ENCODE measurements around the gene TSPAN18. TPM values are rescaled to one million over a fixed set of nuclear protein-coding genes. Genes with fewer than 3 reads are reported as not detected.
A peak's percentile ranks its signal among the peaks of the same experiment; 100 is the strongest.

Gene TSPAN18
- total RNA-seq, 1 donor from 2014 or later = 31.7 TPM

- no peak overlapping the region for H3K27ac Mint-ChIP-seq (ENCODE audit: unreplicated experiment)
- no peaks in the 10 kb centered on the region for H3K36me3 ChIP-seq (ENCODE audit: insufficient read depth, low read length)
- H3K27ac ChIP-seq (ENCODE audit: low read depth, low read length) = no peak overlapping the region
- H3K4me1 Mint-ChIP-seq (ENCODE audit: low read depth, unreplicated experiment) = peaks cover 11% of the 10 kb centered on the region
- H3K27me3 ChIP-seq (ENCODE audit: insufficient read depth, low read length) = peaks cover 8% of the 10 kb centered on the region
- TF ChIP-seq CTCF (IDR thresholded peaks at IDR 0.05; ENCODE audit: insufficient read depth, low read depth, low read length) = no peak
- no peak for TF ChIP-seq EZH2 (IDR thresholded peaks at IDR 0.05; ENCODE audit: insufficient read depth, low read length)
- H3K9me3 Mint-ChIP-seq (ENCODE audit: unreplicated experiment) = peaks cover 5% of the 10 kb centered on the region
- no peak overlapping the region for H3K9ac ChIP-seq (ENCODE audit: low read length)
- H3K9me3 ChIP-seq (ENCODE audit: insufficient read depth, low read depth, low read length) = no peaks in the 10 kb centered on the region
- FAIRE-seq = no peak
- H3K27me3 Mint-ChIP-seq (ENCODE audit: low read depth, unreplicated experiment) = peaks cover 61% of the 10 kb centered on the region
- H3K4me3 ChIP-seq (ENCODE audit: insufficient read depth, low read depth, low read length) = no peak overlapping the region
- no peaks in the 10 kb centered on the region for H3K79me2 ChIP-seq (ENCODE audit: insufficient read depth, low read length)
- peak; percentile 71 for DNase-seq (ENCODE audit: low read depth)
- no peaks in the 10 kb centered on the region for H3K4me1 ChIP-seq (ENCODE audit: insufficient read depth, low read length)
- H2AFZ ChIP-seq (ENCODE audit: low read depth, low read length) = no peak overlapping the region
- H3K4me2 ChIP-seq (ENCODE audit: low read length) = no peak overlapping the region
- H4K20me1 ChIP-seq (ENCODE audit: insufficient read depth, low read length) = no peaks in the 10 kb centered on the region
- peaks cover 16% of the 10 kb centered on the region for H3K36me3 Mint-ChIP-seq (ENCODE audit: low read depth, unreplicated experiment)
- no peak overlapping the region for H3K4me3 Mint-ChIP-seq (ENCODE audit: unreplicated experiment)
Measured at GRCh38 chr11:44814881-44815592, 88.3 kb downstream of the TSPAN18 start.

- peaks cover 58% of the 10 kb centered on the region for H3K27me3 Mint-ChIP-seq (ENCODE audit: low read depth, unreplicated experiment)
- Histone ChIP-seq H2AFZ (ENCODE audit: low read depth, low read length) (no peak overlapping the region), H3K27me3 (ENCODE audit: insufficient read depth, low read length) (peaks cover 11% of the 10 kb centered on the region), H3K27ac (ENCODE audit: low read depth, low read length) (no peak overlapping the region), H3K4me2 (ENCODE audit: low read length) (no peak overlapping the region), H3K4me3 (ENCODE audit: insufficient read depth, low read depth, low read length) (no peak overlapping the region), H3K9me3 (ENCODE audit: insufficient read depth, low read depth, low read length) (no peaks in the 10 kb centered on the region), H3K79me2 (ENCODE audit: insufficient read depth, low read length) (no peaks in the 10 kb centered on the region), H4K20me1 (ENCODE audit: insufficient read depth, low read length) (no peaks in the 10 kb centered on the region), H3K9ac (ENCODE audit: low read length) (no peak overlapping the region), H3K4me1 (ENCODE audit: insufficient read depth, low read length) (no peaks in the 10 kb centered on the region), H3K36me3 (ENCODE audit: insufficient read depth, low read length) (no peaks in the 10 kb centered on the region)
- H3K36me3 Mint-ChIP-seq (ENCODE audit: low read depth, unreplicated experiment) = peaks cover 16% of the 10 kb centered on the region
- H3K4me3 Mint-ChIP-seq (ENCODE audit: unreplicated experiment) = no peak overlapping the region
- H3K27ac Mint-ChIP-seq (ENCODE audit: unreplicated experiment) = no peak overlapping the region
- no peak for DNase-seq (ENCODE audit: low read depth)
- peaks cover 5% of the 10 kb centered on the region for H3K9me3 Mint-ChIP-seq (ENCODE audit: unreplicated experiment)
- TF ChIP-seq CTCF (IDR thresholded peaks at IDR 0.05; ENCODE audit: insufficient read depth, low read depth, low read length) (no peak), EZH2 (IDR thresholded peaks at IDR 0.05; ENCODE audit: insufficient read depth, low read length) (no peak)
- H3K4me1 Mint-ChIP-seq (ENCODE audit: low read depth, unreplicated experiment) = peaks cover 11% of the 10 kb centered on the region
- FAIRE-seq = no peak
Measured at GRCh38 chr11:44815917-44816456, 89.2 kb downstream of the TSPAN18 start.

GRCh38 chr11:44816761-44817160 is 90.0 kb downstream of the TSPAN18 start:
- H3K9me3 ChIP-seq (ENCODE audit: insufficient read depth, low read depth, low read length) = no peaks in the 10 kb centered on the region
- Mint-ChIP-seq H3K27ac (ENCODE audit: unreplicated experiment) (no peak overlapping the region), H3K4me3 (ENCODE audit: unreplicated experiment) (no peak overlapping the region), H3K4me1 (ENCODE audit: low read depth, unreplicated experiment) (peaks cover 10% of the 10 kb centered on the region), H3K36me3 (ENCODE audit: low read depth, unreplicated experiment) (peaks cover 18% of the 10 kb centered on the region), H3K27me3 (ENCODE audit: low read depth, unreplicated experiment) (peaks cover 58% of the 10 kb centered on the region), H3K9me3 (ENCODE audit: unreplicated experiment) (peaks cover 5% of the 10 kb centered on the region)
- no peaks in the 10 kb centered on the region for H3K36me3 ChIP-seq (ENCODE audit: insufficient read depth, low read length)
- TF ChIP-seq EZH2 (IDR thresholded peaks at IDR 0.05; ENCODE audit: insufficient read depth, low read length) (no peak), CTCF (IDR thresholded peaks at IDR 0.05; ENCODE audit: insufficient read depth, low read depth, low read length) (no peak)
- no peak for FAIRE-seq
- peaks cover 9% of the 10 kb centered on the region for H3K27me3 ChIP-seq (ENCODE audit: insufficient read depth, low read length)
- H3K27ac ChIP-seq (ENCODE audit: low read depth, low read length) = no peak overlapping the region
- H3K4me1 ChIP-seq (ENCODE audit: insufficient read depth, low read length) = no peaks in the 10 kb centered on the region
- no peak overlapping the region for H3K9ac ChIP-seq (ENCODE audit: low read length)
- no peak overlapping the region for H3K4me3 ChIP-seq (ENCODE audit: insufficient read depth, low read depth, low read length)
- H3K79me2 ChIP-seq (ENCODE audit: insufficient read depth, low read length) = no peaks in the 10 kb centered on the region
- H2AFZ ChIP-seq (ENCODE audit: low read depth, low read length) = no peak overlapping the region
- no peak overlapping the region for H3K4me2 ChIP-seq (ENCODE audit: low read length)
- no peak for DNase-seq (ENCODE audit: low read depth)
- no peaks in the 10 kb centered on the region for H4K20me1 ChIP-seq (ENCODE audit: insufficient read depth, low read length)
